Measurements from ENCODE around the gene C2CD4D.

DNA sequence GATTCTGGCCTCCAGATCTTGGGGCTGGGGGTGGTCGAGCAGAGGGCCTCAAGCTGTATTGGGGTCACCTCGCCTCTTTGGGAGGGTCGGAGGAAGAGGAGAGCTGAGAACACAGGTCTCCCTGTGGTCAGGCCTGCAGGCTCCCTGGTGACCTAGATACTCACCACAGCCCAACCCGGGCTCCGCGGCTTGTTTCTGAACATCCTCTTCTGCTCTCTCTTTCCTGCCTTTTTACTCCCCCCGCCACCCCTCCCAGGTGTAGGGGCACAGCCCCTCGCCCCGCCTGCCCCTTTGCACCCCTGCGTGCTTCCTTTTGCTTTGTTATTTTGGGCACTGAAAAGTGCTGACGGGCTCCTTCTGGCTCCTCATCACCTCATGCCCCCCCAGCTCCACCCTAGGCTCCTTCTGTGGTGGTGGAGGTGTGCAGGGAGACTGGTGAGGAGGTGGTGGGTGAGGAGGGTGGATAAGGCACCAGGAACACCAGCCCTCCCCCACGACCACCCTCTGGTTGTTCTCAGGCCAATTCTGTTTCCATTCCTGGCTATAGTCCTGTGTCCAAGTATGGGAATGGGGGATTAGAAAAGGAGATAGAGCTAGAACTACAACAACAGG is 23.8 kb downstream of the C2CD4D start:
- TF ChIP-seq, protein P1, sequence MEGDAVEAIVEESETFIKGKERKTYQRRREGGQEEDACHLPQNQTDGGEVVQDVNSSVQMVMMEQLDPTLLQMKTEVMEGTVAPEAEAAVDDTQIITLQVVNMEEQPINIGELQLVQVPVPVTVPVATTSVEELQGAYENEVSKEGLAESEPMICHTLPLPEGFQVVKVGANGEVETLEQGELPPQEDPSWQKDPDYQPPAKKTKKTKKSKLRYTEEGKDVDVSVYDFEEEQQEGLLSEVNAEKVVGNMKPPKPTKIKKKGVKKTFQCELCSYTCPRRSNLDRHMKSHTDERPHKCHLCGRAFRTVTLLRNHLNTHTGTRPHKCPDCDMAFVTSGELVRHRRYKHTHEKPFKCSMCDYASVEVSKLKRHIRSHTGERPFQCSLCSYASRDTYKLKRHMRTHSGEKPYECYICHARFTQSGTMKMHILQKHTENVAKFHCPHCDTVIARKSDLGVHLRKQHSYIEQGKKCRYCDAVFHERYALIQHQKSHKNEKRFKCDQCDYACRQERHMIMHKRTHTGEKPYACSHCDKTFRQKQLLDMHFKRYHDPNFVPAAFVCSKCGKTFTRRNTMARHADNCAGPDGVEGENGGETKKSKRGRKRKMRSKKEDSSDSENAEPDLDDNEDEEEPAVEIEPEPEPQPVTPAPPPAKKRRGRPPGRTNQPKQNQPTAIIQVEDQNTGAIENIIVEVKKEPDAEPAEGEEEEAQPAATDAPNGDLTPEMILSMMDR (IDR thresholded peaks at IDR 0.05; ENCODE audit: low read length): no peak
- no peak for TF ChIP-seq EZH2 (optimal IDR thresholded peaks at IDR 0.05; ENCODE audit: low read depth, low read length)

Data from MM.1S (cell line).